B cell (primary cell): Measurements from ENCODE around the gene MBNL3.

Source experiments
- EZH2 ChIP-seq: IDR thresholded peaks from 2 replicates; pipeline ENCODE4 v1.6.1; 2012; ENCODE audit warnings: borderline replicate concordance, low read depth, mild to moderate bottlenecking, moderate library complexity, low read length; ENCODE audit not compliant: insufficient read depth, poor library complexity, severe bottlenecking
- TF ChIP-seq, protein P1 (sequence below): fragments of 200-600 bp; IDR thresholded peaks from one replicate; pipeline ENCODE4 v1.8.0; 2022; ENCODE audit warnings: antibody characterized with exemption, mild to moderate bottlenecking

DNA sequence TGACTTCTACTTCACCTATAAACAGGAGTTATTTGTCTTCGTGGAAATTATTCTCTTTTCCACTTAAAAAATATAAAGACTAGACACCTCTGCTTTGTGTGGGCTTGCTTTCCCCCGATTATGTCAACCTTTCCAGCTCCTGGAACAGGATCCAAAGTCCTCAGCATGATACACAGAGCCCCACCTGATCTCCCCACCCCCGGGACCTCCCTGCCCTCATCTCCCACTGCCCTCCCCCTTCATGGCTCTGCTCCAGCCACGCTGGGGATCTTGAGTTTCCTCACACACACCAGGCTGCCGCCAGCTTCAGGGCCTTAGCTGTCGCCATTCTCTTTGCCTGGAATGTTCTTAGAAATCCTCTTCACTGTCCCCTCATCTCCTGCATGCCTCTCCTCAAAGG, 55.3 kb downstream of the MBNL3 start:
- TF ChIP-seq EZH2, result no peak
- TF ChIP-seq, protein P1, sequence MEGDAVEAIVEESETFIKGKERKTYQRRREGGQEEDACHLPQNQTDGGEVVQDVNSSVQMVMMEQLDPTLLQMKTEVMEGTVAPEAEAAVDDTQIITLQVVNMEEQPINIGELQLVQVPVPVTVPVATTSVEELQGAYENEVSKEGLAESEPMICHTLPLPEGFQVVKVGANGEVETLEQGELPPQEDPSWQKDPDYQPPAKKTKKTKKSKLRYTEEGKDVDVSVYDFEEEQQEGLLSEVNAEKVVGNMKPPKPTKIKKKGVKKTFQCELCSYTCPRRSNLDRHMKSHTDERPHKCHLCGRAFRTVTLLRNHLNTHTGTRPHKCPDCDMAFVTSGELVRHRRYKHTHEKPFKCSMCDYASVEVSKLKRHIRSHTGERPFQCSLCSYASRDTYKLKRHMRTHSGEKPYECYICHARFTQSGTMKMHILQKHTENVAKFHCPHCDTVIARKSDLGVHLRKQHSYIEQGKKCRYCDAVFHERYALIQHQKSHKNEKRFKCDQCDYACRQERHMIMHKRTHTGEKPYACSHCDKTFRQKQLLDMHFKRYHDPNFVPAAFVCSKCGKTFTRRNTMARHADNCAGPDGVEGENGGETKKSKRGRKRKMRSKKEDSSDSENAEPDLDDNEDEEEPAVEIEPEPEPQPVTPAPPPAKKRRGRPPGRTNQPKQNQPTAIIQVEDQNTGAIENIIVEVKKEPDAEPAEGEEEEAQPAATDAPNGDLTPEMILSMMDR, result no peak
